HG03159 (cell line): Measurements from ENCODE around the gene SLC27A2.

Experiments used
- ATAC-seq: cut with Tn5 transposase; IDR thresholded peaks from one replicate; pipeline ENCODE4 v1.9.1; 2021; ENCODE audit warnings: mild to moderate bottlenecking, moderate library complexity; ENCODE audit not compliant: unreplicated experiment

SLC27A2 gene

GRCh38 chr15:50262533-50262932 lies 80.5 kb downstream of the SLC27A2 start:
- no peak for ATAC-seq

DNA sequence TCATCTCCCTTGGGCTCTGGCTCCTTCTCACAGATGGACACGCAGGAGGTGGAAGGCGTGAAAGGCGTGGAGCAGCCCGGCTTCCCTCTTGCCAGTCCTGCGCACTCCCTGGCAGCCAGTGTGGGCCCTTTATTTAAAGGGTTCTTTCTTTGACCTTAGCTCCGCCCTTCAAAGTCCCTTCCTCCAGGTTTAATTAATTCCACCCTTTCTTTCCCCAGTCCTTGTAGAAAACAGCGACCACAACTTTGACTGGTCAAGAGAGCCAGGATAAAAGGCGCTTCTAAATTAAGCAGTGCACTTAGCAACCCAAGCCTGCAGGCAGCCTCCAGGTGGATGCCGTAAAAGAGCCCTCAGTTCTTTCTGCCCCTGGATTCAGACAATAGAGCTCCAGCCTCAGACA lies 83.6 kb downstream of the SLC27A2 start, which contains the start of gene HDC:
Gene HDC (minus strand): TSS at position 107 of the 400 bp plus-strand sequence. CDS start 103 bp downstream, at position 4.
- no peak for ATAC-seq

DNA sequence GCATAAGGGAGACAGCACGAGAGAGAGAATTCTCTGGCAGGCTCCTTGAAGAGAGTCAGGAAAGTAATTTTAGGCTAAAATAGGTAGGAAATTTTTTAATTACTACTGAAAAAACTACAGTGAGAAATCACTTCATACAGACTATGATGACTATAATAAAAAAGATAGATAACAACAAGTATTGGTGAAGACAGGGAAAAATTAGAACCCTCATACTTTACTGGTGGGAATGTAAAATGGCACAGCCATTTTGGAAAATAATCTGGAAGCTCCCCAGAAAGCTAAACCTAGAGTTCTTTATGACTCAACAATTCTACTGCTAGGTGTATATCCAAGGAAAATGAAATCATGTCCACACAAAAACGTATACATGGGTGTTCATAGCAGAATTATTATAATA lies 85.6 kb downstream of the SLC27A2 start:
- ATAC-seq, result no peak

GRCh38 chr15:50275091-50275490 lies 93.1 kb downstream of the SLC27A2 start:
- ATAC-seq, result no peak

- ATAC-seq, result no peak
Observed at GRCh38 chr15:50275908-50276307, 93.9 kb downstream of the SLC27A2 start.

- ATAC-seq, result no peak
Observed at GRCh38 chr15:50277370-50277769, 95.4 kb downstream of the SLC27A2 start.

- ATAC-seq, result no peak
Observed at GRCh38 chr15:50278496-50278895, 96.5 kb downstream of the SLC27A2 start.

GRCh38 chr15:50280271-50280670 lies 98.3 kb downstream of the SLC27A2 start:
- ATAC-seq, result no peak

GRCh38 chr15:50281427-50281826 lies 99.4 kb downstream of the SLC27A2 start:
- no peak for ATAC-seq
